H1 (cell line): Measurements from ENCODE around the gene TM7SF3. TPM values are rescaled to one million over a fixed set of nuclear protein-coding genes. Genes with fewer than 3 reads are reported as not detected.

Experiments
- E2F6 ChIP-seq: IDR thresholded peaks from 2 replicates; pipeline ENCODE4 v1.6.1; 2012; ENCODE audit warnings: inconsistent platforms
- KDM4A ChIP-seq: IDR thresholded peaks from one replicate; pipeline ENCODE4 v1.7.1; 2012; ENCODE audit warnings: low read depth, mild to moderate bottlenecking, moderate library complexity, low read length, inconsistent platforms; ENCODE audit not compliant: severe bottlenecking
- RAD21 ChIP-seq, 2 experiments: IDR thresholded peaks in 1 of 2; conservative IDR thresholded peaks in 1 of 2; 2 replicates each; pipeline ENCODE4 v1.6.1; 2011; ENCODE audit warnings: low read depth in 2 of 2, low read length in 2 of 2, improper control_type of control experiment in 1 of 2, inconsistent platforms in 1 of 2, mild to moderate bottlenecking in 1 of 2, moderate library complexity in 1 of 2
- SP1 ChIP-seq: IDR thresholded peaks from 2 replicates; pipeline ENCODE4 v1.6.1; 2011; ENCODE audit warnings: low read depth, low read length
- polyA plus RNA-seq, 7 experiments: library from polyadenylated mRNA; depleted of rRNA in 3 of 7; stranded (reverse) in 5 of 7; unstranded in 2 of 7; fragments of >200 nt in 5 of 7; fragments of 200-250 nt in 2 of 7; gene quantifications; 1 replicate in 5 of 7; 2 replicates in 1 of 7; 4 replicates in 1 of 7; pipeline versions ENCODE4 v1.2.1 to v1.2.3, GENCODE V29; 2011 to 2013; ENCODE audit warnings: missing spikeins in 2 of 7, mixed read lengths in 2 of 7
- total RNA-seq: library from RNA; stranded (reverse); fragmentation: NEBNext Ultra II Directional; extraction: Animal tissue kit (Norgen Biotek cat#: 25700); gene quantifications from 2 replicates; pipeline ENCODE4 v1.2.1, GENCODE V29; 2021

TM7SF3 gene
- total and polyA plus RNA-seq, 2 of the 8 experiments (the other 6 are each of a cell fraction or from before 2014, with no cell fraction given): 57.9 to 77.2 TPM

- no peak for TF ChIP-seq RAD21 (IDR thresholded peaks at IDR 0.05 in 1 of 2, conservative IDR thresholded peaks at IDR 0.05 in 1 of 2; ENCODE audit: low read depth in 2 of 2, low read length in 2 of 2)
- TF ChIP-seq KDM4A: no peak
- no peak for TF ChIP-seq SP1
- TF ChIP-seq E2F6: no peak
- TF ChIP-seq, all 59 proteins: peak for 0
Observed at GRCh38 chr12:26971963-26972362, 42.2 kb downstream of the TM7SF3 start (continued).
